GM21381 (cell line): ENCODE data around the gene ZNF184.
"Not testable (repeated sequence)": the region's sequence is repeated elsewhere in the genome, so short reads cannot be mapped to it uniquely, and the experiment has no call there.

Experiments used
- ATAC-seq: cut with Tn5 transposase; IDR thresholded peaks from one replicate; pipeline ENCODE4 v1.9.1; 2021; ENCODE audit warnings: mild to moderate bottlenecking, moderate library complexity; ENCODE audit not compliant: unreplicated experiment

ZNF184 gene

DNA sequence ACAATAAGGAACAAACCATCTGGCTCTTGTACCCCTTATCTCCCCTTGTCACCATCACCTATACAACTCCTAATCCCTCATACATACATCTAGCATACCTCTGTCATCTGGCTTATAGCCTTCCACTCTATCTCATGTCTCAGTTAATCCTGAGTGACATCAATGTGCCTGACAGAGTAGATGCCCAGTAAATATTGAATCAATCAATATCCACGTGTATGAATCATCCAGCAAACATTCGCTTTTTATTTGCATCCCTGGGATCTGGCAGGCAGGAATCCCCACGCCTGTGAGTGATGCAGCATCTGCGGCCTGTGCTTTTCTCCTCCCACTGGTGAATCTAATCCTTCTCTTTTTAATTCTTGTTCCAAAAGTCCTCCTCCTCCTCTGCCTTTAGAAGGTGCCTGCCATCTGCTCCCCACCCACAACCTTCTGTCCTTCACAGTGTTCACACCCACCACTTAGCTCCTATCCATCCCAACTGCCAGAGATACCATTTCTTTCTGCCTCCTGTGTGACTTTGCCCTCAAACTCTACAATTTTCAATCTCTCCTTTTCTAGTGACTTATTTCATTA lies 46.8 kb downstream of the ZNF184 start:
- ATAC-seq, result no peak

DNA sequence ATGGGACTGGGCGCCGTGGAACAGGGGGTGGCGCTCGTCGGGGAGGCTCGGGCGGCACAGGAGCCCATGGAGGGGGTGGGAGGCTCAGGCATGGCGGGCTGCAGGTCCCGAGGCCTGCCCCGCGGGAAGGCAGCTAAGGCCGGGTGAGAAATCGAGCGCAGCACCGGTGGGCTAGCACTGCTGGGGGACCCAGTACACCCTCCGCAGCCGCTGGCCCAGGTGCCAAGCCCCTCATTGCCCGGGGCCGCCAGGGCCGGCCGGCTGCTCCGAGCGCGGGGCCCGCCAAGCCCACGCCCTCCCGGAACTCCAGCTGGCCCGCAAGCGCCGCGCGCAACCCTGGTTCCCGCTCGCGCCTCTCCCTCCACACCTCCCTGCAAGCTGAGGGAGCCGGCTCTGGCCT lies 48.1 kb downstream of the ZNF184 start:
- not testable (repeated sequence) for ATAC-seq

DNA sequence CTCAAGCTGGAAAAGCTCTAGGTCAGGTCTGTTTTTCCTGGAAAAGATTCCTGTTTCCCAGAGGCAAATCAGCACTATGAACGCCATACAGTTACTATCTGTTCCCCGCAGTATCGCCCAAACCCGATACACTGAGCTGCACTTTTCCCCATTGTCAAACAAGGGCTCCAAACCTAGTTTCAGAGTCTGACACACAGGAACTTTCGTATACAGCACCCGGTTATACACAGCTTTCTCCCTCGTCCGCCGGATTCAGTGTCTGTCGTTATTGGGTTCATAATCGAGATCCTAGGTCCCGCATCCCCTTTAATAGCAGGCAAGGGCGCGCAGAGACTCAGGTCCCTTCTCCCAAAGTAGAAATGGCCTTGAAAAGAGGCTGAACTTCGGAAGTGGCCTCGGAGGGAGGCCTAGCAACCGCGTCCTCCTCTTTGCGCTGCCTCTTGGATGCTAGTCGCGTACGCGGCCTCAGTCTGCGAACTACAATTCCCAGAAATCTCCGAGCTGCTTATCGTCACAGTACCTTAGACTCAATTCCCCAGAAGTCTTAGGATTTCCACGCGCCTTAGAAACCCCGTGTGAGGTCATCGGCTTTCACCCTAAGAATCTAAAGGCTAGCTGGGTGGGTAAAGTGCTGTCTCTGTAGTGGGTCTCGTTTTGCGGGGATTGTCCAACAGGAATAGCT lies 50.1 kb downstream of the ZNF184 start:
- ATAC-seq, result no peak

DNA sequence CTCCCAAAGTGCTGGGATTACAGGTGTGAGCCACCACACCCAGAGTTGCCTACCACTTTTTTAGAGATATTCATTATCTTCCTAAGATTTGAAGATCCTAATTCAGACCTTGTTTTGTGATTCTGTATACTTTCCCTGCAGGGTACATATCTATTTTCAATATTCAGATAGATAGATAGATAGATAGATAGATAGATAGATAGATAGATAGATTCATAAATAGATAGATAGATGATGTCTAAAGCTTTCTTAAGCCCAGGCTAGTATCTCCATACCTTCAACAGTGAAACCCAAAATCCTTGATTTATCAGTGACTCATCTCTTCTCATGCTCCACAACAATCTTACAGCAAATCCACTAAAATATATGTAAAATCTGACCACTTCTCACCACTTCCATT lies 53.5 kb downstream of the ZNF184 start:
- ATAC-seq, result no peak

DNA sequence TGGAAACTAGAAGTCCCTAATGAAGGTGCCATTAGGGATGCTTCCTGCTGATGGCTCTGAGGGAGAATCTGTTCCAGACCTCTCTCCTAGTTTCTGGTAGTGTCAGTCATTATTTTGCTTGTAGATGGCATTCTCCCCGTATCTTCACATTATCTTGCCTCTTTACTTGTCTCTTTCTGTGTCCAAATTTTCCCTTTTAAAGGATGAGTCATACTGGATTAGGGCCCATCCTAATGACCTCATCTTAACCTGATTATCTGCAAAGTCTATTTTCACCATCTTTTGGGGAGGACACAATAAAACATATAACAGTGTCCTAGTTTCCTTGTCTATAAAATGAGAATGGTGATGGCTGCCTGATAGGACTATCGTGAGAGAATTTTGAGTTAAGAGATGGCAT lies 57.0 kb downstream of the ZNF184 start:
- ATAC-seq, result no peak

DNA sequence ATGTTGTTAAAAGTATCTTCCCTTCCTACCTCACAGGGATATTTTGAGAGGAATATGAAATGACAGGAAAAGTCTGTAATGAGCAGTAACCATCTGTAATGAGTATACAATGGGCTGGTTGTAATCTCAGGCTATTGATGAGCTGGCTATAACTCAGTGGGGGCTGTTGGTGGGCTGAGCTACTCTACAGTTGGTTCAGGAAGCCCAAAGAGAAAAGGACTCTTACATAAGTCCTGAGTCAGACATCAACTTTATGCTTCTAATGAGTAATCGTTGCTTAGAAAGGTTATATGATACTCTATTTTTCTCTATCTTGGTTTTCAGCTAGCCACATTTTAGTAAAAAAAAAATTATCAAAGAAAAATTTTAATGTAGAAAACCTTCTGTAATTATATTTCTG lies 57.9 kb downstream of the ZNF184 start:
- no peak for ATAC-seq

DNA sequence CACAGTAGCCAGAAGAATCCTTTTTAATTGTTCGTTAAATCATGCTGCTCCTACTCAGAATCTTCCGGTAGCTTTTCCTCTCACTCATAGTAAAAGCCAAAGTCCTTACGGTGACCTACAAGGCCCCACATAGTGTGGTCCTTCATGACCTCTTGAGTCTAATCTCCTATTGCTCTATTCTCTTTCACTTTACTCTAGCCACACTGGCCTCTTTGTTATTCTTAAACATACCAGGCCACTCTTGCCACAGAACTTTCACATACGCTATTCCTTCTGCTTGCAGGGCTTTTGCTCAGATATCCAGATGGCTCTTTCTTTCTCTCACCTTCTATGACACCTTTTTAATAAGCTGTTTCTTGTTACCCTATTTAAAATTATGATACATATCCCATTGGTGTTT lies 58.6 kb downstream of the ZNF184 start:
- no peak for ATAC-seq

DNA sequence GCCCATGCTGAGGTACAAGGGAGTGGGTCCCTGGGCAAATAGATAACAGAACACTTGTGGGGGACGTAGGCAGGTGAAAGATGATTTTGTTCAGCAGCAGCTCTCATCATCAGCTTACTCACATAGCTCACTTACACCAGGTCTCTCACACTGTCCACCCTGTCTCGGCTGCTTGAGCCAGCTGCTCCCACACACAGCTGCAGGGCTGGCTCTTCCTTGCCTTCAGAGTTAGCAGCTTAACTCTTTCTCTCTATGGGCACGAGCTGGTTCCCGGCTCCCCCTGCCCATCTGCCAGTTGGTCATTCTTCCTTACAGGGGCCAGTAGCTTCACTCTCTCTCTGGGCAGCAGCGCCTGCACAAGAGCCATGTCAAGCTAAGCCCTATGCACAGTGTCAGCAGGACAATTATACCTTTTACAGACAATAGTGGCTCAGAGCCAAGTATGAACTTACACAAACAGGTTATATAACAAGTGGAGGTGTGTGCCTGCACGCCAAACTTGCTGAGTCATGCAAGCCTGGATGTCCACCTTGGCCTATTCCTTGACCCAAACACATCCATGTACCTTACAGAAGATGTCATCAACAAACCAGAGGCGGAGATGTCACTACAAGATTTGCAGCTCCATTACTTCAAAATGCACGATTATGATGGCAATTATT lies 65.6 kb downstream of the ZNF184 start:
- ATAC-seq, result no peak

DNA sequence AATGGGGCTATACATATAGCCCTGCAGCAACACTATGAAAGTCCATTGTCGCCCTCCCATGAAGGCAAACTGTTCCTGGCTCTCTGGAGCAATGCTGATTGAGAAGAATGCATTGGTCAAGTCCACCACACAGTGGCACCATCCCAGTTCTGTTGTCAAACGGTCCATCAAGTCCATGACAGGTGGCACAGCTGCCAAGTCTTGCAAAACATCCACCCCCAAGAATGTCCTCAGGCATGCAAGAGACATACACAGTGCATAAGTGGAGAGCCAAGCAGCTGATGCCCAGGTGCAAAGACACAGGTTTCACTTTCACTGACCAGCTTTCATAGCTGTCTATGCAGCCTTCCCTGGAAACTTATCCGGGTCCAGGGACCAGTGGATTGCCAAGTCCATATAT lies 66.8 kb downstream of the ZNF184 start:
- no peak for ATAC-seq

DNA sequence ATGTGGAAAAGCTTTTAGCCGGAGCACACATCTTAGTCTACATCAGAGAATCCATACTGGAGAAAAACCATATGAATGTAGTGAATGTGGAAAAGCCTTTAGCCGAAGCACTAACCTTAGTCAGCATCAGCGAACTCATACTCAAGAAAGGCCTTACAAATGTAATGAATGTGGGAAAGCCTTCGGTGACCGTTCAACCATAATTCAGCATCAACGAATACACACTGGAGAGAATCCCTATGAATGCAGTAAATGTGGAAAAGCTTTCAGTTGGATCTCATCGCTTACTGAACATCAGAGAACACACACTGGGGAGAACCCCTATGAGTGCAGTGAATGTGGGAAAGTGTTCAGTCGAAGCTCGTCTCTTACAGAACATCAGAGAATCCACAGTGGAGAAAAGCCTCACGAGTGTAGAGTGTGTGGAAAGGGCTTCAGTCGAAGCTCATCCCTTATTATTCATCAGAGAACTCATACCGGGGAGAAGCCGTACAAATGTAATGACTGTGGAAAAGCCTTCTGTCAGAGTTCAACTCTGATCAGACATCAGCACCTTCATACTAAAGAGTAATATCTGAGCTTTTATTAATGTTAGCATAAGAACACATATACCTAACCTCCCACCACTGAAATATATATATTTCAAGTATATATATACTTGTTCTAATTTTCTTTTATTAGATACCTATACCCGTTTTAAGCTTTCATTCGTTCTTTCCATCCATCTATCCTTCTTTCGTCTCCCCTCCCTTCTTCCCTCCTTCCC lies 71.8 kb downstream of the ZNF184 start:
- no peak for ATAC-seq
